ENCODE data around the gene RAPGEF1.

- TF ChIP-seq CTCF (conservative IDR thresholded peaks at IDR 0.05 in 1 of 2, IDR thresholded peaks at IDR 0.05 in 1 of 2; ENCODE audit: low read depth in 1 of 2, low read length in 2 of 2) = no peak
- TF ChIP-seq EZH2 (IDR thresholded peaks at IDR 0.05; ENCODE audit: low read length, missing control alignments) = no peak
These were observed 19.5 kb downstream of the RAPGEF1 start for GRCh38 chr9:131720330-131720729.

All from fibroblast of lung (primary cell).